GM10266 (cell line): ENCODE data around the gene TSR3.

Source experiments
- DNase-seq: peaks from one replicate; pipeline ENCODE4 v3.0.0; 2012; ENCODE audit errors: extremely low spot score
- CTCF ChIP-seq: IDR thresholded peaks from 2 replicates; pipeline ENCODE4 v1.5.1; 2012; ENCODE audit warnings: mild to moderate bottlenecking, low read depth; ENCODE audit not compliant: control insufficient read depth, insufficient read depth; ENCODE audit errors: missing control alignments

The TSR3 gene

GRCh38 chr16:1350691-1351090, 987 bp downstream of the TSR3 start:
- no peak for TF ChIP-seq CTCF
- DNase-seq: no peak

- TF ChIP-seq CTCF: no peak
- no peak for DNase-seq
Observed at GRCh38 chr16:1349951-1350350, 1.7 kb downstream of the TSR3 start.

- no peak for DNase-seq
Observed at GRCh38 chr16:1349351-1349750, 2.3 kb downstream of the TSR3 start.

GRCh38 chr16:1348926-1349325, 2.8 kb downstream of the TSR3 start:
- TF ChIP-seq CTCF: no peak
- DNase-seq: no peak

More at GRCh38 chr16:1349351-1349750, 2.3 kb downstream of the TSR3 start:
- no peak for TF ChIP-seq CTCF

GRCh38 chr16:1348441-1348840, 3.2 kb downstream of the TSR3 start:
- DNase-seq: no peak
- TF ChIP-seq CTCF: no peak

GRCh38 chr16:1347962-1348361, 3.7 kb downstream of the TSR3 start:
- no peak for TF ChIP-seq CTCF
- DNase-seq: no peak

- no peak for DNase-seq
- no peak for TF ChIP-seq CTCF
Observed at GRCh38 chr16:1347286-1347855, 4.3 kb downstream of the TSR3 start.
